ENCODE measurements around the gene KIRREL2. TPM values are rescaled to one million over a fixed set of nuclear protein-coding genes. Genes with fewer than 3 reads are reported as not detected.
"Not testable (repeated sequence)": the region's sequence is repeated elsewhere in the genome, so short reads cannot be mapped to it uniquely, and the experiment has no call there.

Gene KIRREL2
- total RNA-seq, 1 donor: not detected

- DNase-seq (ENCODE audit: low read depth in 2 of 3, low spot score in 2 of 3): no peak
Measured at GRCh38 chr19:35868823-35869326, 12.2 kb downstream of the KIRREL2 start.

GRCh38 chr19:35869327-35870123 lies 12.8 kb downstream of the KIRREL2 start:
- peak; percentile 39 to 85 (median 80) for DNase-seq (ENCODE audit: low read depth in 2 of 3, low spot score in 2 of 3)

GRCh38 chr19:35870124-35870736 lies 13.5 kb downstream of the KIRREL2 start:
- not testable (repeated sequence) for DNase-seq (ENCODE audit: low read depth in 2 of 3, low spot score in 2 of 3)

- DNase-seq (ENCODE audit: low read depth in 2 of 3, low spot score in 2 of 3): no peak
Measured at GRCh38 chr19:35870798-35871197, 14.1 kb downstream of the KIRREL2 start.

- no peak for DNase-seq (ENCODE audit: low read depth in 2 of 3, low spot score in 2 of 3)
Measured at GRCh38 chr19:35871611-35872010, 14.9 kb downstream of the KIRREL2 start.

- no peak for DNase-seq (ENCODE audit: low read depth in 2 of 3, low spot score in 2 of 3)
Measured at GRCh38 chr19:35872180-35872579, 15.5 kb downstream of the KIRREL2 start.

GRCh38 chr19:35874392-35874930 lies 17.8 kb downstream of the KIRREL2 start:
- no peak for DNase-seq (ENCODE audit: low read depth in 2 of 3, low spot score in 2 of 3)

GRCh38 chr19:35879068-35879467 lies 22.4 kb downstream of the KIRREL2 start:
- no peak for DNase-seq (ENCODE audit: low read depth in 2 of 3, low spot score in 2 of 3)

- peak; percentile 44 to 88 (median 86) for DNase-seq (ENCODE audit: low read depth in 2 of 3, low spot score in 2 of 3)
Measured at GRCh38 chr19:35879770-35880317, 23.1 kb downstream of the KIRREL2 start.

GRCh38 chr19:35882114-35882832 lies 25.6 kb downstream of the KIRREL2 start:
- DNase-seq (ENCODE audit: low read depth in 2 of 3, low spot score in 2 of 3): peak in 2 of 3 donors; percentile 73 to 88

GRCh38 chr19:35883882-35884281 lies 27.2 kb downstream of the KIRREL2 start:
- no peak for DNase-seq (ENCODE audit: low read depth in 2 of 3, low spot score in 2 of 3)

GRCh38 chr19:35885225-35885738 lies 28.6 kb downstream of the KIRREL2 start:
- no peak for DNase-seq (ENCODE audit: low read depth in 2 of 3, low spot score in 2 of 3)

GRCh38 chr19:35885904-35886303 lies 29.2 kb downstream of the KIRREL2 start:
- no peak for DNase-seq (ENCODE audit: low read depth in 2 of 3, low spot score in 2 of 3)

- DNase-seq (ENCODE audit: low read depth in 2 of 3, low spot score in 2 of 3): no peak
Measured at GRCh38 chr19:35887197-35887596, 30.5 kb downstream of the KIRREL2 start.

GRCh38 chr19:35888398-35888797 lies 31.7 kb downstream of the KIRREL2 start:
- DNase-seq (ENCODE audit: low read depth in 2 of 3, low spot score in 2 of 3): no peak

GRCh38 chr19:35889370-35890112 lies 32.8 kb downstream of the KIRREL2 start:
- no peak for DNase-seq (ENCODE audit: low read depth in 2 of 3, low spot score in 2 of 3)

- no peak for DNase-seq (ENCODE audit: low read depth in 2 of 3, low spot score in 2 of 3)
Measured at GRCh38 chr19:35890113-35890650, 33.5 kb downstream of the KIRREL2 start.

- DNase-seq (ENCODE audit: low read depth in 2 of 3, low spot score in 2 of 3): not testable (repeated sequence)
Measured at GRCh38 chr19:35891819-35892218, 35.1 kb downstream of the KIRREL2 start.

- DNase-seq (ENCODE audit: low read depth in 2 of 3, low spot score in 2 of 3): no peak
Measured at GRCh38 chr19:35894342-35894741, 37.6 kb downstream of the KIRREL2 start.

Measured in hematopoietic multipotent progenitor cell (in vitro differentiated cells).